ENCODE data around the gene DNAAF6.
"Not testable (repeated sequence)": the region's sequence is repeated elsewhere in the genome, so short reads cannot be mapped to it uniquely, and the experiment has no call there.

Gene DNAAF6

DNA sequence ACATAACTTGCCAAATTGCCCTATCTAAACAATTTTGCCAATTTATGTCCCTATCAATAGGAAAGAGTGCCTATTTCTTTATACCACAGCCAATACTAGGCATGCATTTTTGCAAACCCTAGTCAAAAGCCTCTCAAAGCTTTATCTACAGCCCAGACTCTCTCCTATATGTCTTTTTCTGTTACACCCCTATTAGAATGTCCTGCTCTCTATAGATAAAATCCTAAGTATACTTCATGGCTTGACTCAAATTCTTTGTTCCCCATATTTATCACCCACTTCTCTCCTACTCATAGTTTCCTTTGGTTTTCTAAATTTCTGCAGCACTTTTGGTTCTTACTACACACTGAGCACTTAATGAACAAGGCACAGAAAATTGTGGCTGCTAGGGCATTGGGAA, 38.2 kb upstream of the DNAAF6 start:
- H3F3A ChIP-seq (ENCODE audit: low read depth), result no peaks in the 10 kb centered on the region
- no peak overlapping the region for H3K9ac ChIP-seq (ENCODE audit: low read depth, low read length, poor library complexity, severe bottlenecking)
- H3K4me3 ChIP-seq (ENCODE audit: low read length, poor library complexity, severe bottlenecking), result no peak overlapping the region
- no peaks in the 10 kb centered on the region for H3K9me3 ChIP-seq (ENCODE audit: insufficient read depth, low read depth, low read length)
- H4K20me1 ChIP-seq (ENCODE audit: insufficient read depth, low read length, poor library complexity, severe bottlenecking), result no peaks in the 10 kb centered on the region
- no peaks in the 10 kb centered on the region for H3K9me2 ChIP-seq (replicated peaks; ENCODE audit: low read depth, low read length)
- no peak for TF ChIP-seq EZH2phosphoT487 (IDR thresholded peaks at IDR 0.05; ENCODE audit: borderline replicate concordance)
- no peaks in the 10 kb centered on the region for H3K36me3 ChIP-seq (ENCODE audit: insufficient read depth, low read length)
- no peaks in the 10 kb centered on the region for H3K27me3 ChIP-seq (ENCODE audit: insufficient read depth, low read length, poor library complexity, severe bottlenecking)
- H3K4me2 ChIP-seq (ENCODE audit: low read depth, low read length, poor library complexity, severe bottlenecking), result no peak overlapping the region
- H2AFZ ChIP-seq (ENCODE audit: low read length), result no peak overlapping the region
- H3K4me1 ChIP-seq (ENCODE audit: insufficient read depth, low read length, poor library complexity, severe bottlenecking), result no peaks in the 10 kb centered on the region
- no peaks in the 10 kb centered on the region for H3K79me2 ChIP-seq (ENCODE audit: insufficient read depth, low read length)

DNA sequence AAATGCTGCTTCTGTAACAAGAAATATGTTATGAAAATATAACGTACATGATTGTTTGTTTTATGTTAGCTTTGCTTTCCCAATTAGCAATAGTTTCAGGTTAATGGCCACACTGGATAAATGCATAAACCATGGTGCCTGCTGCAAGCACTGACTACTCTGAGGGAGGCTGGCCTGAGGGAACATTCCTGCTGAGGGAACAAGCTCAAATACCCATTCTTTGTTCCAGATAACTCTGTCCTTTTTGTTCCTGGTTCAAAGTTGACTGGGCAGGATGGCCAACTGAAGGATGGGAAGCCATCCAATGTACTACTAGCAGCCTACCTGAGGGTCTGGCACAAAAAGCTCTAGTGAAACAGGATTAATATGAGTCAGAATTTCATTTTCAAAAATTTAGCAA, 37.7 kb upstream of the DNAAF6 start:
- Histone ChIP-seq H4K20me1 (ENCODE audit: insufficient read depth, low read length, poor library complexity, severe bottlenecking) (no peaks in the 10 kb centered on the region), H3F3A (ENCODE audit: low read depth) (no peaks in the 10 kb centered on the region), H3K9me3 (ENCODE audit: insufficient read depth, low read depth, low read length) (no peaks in the 10 kb centered on the region), H2AFZ (ENCODE audit: low read length) (no peak overlapping the region), H3K36me3 (ENCODE audit: insufficient read depth, low read length) (no peaks in the 10 kb centered on the region), H3K4me3 (ENCODE audit: low read length, poor library complexity, severe bottlenecking) (no peak overlapping the region), H3K4me1 (ENCODE audit: insufficient read depth, low read length, poor library complexity, severe bottlenecking) (no peaks in the 10 kb centered on the region), H3K9ac (ENCODE audit: low read depth, low read length, poor library complexity, severe bottlenecking) (no peak overlapping the region), H3K27me3 (ENCODE audit: insufficient read depth, low read length, poor library complexity, severe bottlenecking) (no peaks in the 10 kb centered on the region), H3K4me2 (ENCODE audit: low read depth, low read length, poor library complexity, severe bottlenecking) (no peak overlapping the region), H3K9me2 (replicated peaks; ENCODE audit: low read depth, low read length) (no peaks in the 10 kb centered on the region), H3K79me2 (ENCODE audit: insufficient read depth, low read length) (no peaks in the 10 kb centered on the region)
- TF ChIP-seq EZH2phosphoT487 (IDR thresholded peaks at IDR 0.05; ENCODE audit: borderline replicate concordance), result no peak
- TF ChIP-seq, protein P1, sequence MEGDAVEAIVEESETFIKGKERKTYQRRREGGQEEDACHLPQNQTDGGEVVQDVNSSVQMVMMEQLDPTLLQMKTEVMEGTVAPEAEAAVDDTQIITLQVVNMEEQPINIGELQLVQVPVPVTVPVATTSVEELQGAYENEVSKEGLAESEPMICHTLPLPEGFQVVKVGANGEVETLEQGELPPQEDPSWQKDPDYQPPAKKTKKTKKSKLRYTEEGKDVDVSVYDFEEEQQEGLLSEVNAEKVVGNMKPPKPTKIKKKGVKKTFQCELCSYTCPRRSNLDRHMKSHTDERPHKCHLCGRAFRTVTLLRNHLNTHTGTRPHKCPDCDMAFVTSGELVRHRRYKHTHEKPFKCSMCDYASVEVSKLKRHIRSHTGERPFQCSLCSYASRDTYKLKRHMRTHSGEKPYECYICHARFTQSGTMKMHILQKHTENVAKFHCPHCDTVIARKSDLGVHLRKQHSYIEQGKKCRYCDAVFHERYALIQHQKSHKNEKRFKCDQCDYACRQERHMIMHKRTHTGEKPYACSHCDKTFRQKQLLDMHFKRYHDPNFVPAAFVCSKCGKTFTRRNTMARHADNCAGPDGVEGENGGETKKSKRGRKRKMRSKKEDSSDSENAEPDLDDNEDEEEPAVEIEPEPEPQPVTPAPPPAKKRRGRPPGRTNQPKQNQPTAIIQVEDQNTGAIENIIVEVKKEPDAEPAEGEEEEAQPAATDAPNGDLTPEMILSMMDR (conservative IDR thresholded peaks at IDR 0.05; ENCODE audit: low read length), result no peak

DNA sequence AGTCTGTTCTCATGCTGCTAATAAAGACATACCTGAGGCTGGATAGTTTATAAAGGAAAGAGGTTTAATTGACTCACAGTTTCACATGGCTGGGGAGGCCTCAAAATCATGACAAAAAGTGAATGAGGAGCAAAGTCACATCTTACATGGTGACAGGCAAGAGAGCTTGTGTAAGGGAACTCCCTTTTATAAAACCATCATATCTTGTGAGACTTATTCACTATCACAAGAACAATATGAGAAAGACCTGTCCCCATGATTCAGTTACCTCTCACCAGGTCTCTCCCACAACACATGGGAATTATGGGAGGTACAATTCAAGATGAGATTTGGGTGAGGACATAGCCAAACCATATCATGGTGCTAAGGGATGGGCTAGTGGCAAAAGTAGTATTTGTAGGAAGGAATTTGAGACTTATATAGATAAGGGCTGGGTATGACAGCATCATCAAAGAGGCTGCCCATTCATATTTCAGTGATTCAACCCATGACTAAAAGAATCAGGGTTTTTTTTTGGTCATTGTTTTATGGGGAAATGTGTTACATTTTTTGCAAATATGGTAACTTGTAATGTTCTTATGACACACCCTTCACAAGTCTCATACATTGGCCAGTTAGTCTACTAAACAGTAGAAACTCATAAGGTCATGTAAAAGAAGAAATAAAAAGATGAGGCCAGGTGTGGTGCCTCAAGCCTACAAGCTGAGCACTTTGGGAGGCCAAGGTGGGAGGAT, 34.9 kb upstream of the DNAAF6 start:
- no peak for TF ChIP-seq EZH2phosphoT487 (IDR thresholded peaks at IDR 0.05; ENCODE audit: borderline replicate concordance)
- TF ChIP-seq, protein P1 (conservative IDR thresholded peaks at IDR 0.05; ENCODE audit: low read length), result no peak
- no peaks in the 10 kb centered on the region for H3K9me3 ChIP-seq (ENCODE audit: insufficient read depth, low read depth, low read length)
- no peaks in the 10 kb centered on the region for H3K27me3 ChIP-seq (ENCODE audit: insufficient read depth, low read length, poor library complexity, severe bottlenecking)
- H3K79me2 ChIP-seq (ENCODE audit: insufficient read depth, low read length), result no peaks in the 10 kb centered on the region
- H3K4me2 ChIP-seq (ENCODE audit: low read depth, low read length, poor library complexity, severe bottlenecking), result no peak overlapping the region
- H3K4me1 ChIP-seq (ENCODE audit: insufficient read depth, low read length, poor library complexity, severe bottlenecking), result no peaks in the 10 kb centered on the region
- H3F3A ChIP-seq (ENCODE audit: low read depth), result no peaks in the 10 kb centered on the region
- no peak overlapping the region for H3K9ac ChIP-seq (ENCODE audit: low read depth, low read length, poor library complexity, severe bottlenecking)
- H3K9me2 ChIP-seq (replicated peaks; ENCODE audit: low read depth, low read length), result no peaks in the 10 kb centered on the region
- no peak overlapping the region for H2AFZ ChIP-seq (ENCODE audit: low read length)
- no peaks in the 10 kb centered on the region for H4K20me1 ChIP-seq (ENCODE audit: insufficient read depth, low read length, poor library complexity, severe bottlenecking)
- no peak overlapping the region for H3K4me3 ChIP-seq (ENCODE audit: low read length, poor library complexity, severe bottlenecking)
- no peaks in the 10 kb centered on the region for H3K36me3 ChIP-seq (ENCODE audit: insufficient read depth, low read length)

DNA sequence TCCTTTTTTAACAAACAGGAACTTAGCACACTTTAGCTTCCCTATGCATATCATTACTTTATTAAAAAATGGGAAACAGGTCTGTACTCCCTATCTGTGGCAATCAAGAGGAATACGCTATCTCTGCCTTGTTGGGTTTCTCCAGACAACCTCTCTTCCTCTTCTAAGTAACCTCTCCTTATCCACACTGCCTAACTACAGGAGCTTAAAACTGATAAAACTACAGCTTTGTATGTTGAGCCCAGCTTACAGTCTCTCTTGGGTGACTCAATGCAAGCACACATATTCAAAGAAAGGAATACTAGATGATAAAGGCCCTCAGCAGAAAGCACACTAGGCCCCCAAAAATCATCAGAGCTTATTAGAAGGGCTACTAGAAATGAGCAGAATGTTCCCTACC, 9.1 kb upstream of the DNAAF6 start:
- Histone ChIP-seq H3K9ac (ENCODE audit: low read depth, low read length, poor library complexity, severe bottlenecking) (no peak overlapping the region), H4K20me1 (ENCODE audit: insufficient read depth, low read length, poor library complexity, severe bottlenecking) (no peaks in the 10 kb centered on the region), H3F3A (ENCODE audit: low read depth) (no peaks in the 10 kb centered on the region), H3K27me3 (ENCODE audit: insufficient read depth, low read length, poor library complexity, severe bottlenecking) (no peaks in the 10 kb centered on the region), H2AFZ (ENCODE audit: low read length) (no peak overlapping the region), H3K4me3 (ENCODE audit: low read length, poor library complexity, severe bottlenecking) (no peak overlapping the region), H3K36me3 (ENCODE audit: insufficient read depth, low read length) (no peaks in the 10 kb centered on the region), H3K4me1 (ENCODE audit: insufficient read depth, low read length, poor library complexity, severe bottlenecking) (no peaks in the 10 kb centered on the region), H3K9me2 (replicated peaks; ENCODE audit: low read depth, low read length) (no peaks in the 10 kb centered on the region), H3K4me2 (ENCODE audit: low read depth, low read length, poor library complexity, severe bottlenecking) (no peak overlapping the region), H3K9me3 (ENCODE audit: insufficient read depth, low read depth, low read length) (no peaks in the 10 kb centered on the region), H3K79me2 (ENCODE audit: insufficient read depth, low read length) (no peaks in the 10 kb centered on the region)
- TF ChIP-seq, protein P1 (conservative IDR thresholded peaks at IDR 0.05; ENCODE audit: low read length), result no peak
- no peak for TF ChIP-seq EZH2phosphoT487 (IDR thresholded peaks at IDR 0.05; ENCODE audit: borderline replicate concordance)

DNA sequence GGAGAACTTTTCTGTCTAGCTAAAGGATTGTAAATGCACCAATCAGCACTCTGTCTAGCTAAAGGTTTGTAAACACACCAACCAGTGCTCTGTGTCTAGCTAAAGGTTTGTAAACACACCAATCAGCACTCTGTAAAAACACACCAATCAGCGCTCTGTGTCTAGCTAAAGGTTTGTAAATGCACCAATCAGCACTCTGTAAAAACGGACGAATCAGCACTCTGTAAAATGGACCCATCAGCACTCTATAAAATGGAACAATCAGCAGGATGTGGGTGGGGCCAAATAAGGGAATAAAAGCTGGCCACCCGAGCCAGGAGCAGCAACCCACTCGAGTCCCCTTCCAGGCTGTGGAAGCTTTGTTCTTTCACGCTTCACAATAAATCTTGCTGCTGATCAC, 8.3 kb upstream of the DNAAF6 start:
- not testable (repeated sequence) for H3K9ac ChIP-seq (ENCODE audit: low read depth, low read length, poor library complexity, severe bottlenecking); H3K27me3 ChIP-seq (ENCODE audit: insufficient read depth, low read length, poor library complexity, severe bottlenecking); H3K4me1 ChIP-seq (ENCODE audit: insufficient read depth, low read length, poor library complexity, severe bottlenecking); H3K4me3 ChIP-seq (ENCODE audit: low read length, poor library complexity, severe bottlenecking); H3K79me2 ChIP-seq (ENCODE audit: insufficient read depth, low read length); H3K9me3 ChIP-seq (ENCODE audit: insufficient read depth, low read depth, low read length); H3K36me3 ChIP-seq (ENCODE audit: insufficient read depth, low read length); H3K4me2 ChIP-seq (ENCODE audit: low read depth, low read length, poor library complexity, severe bottlenecking); H3K9me2 ChIP-seq (replicated peaks; ENCODE audit: low read depth, low read length); H3F3A ChIP-seq (ENCODE audit: low read depth); H2AFZ ChIP-seq (ENCODE audit: low read length); H4K20me1 ChIP-seq (ENCODE audit: insufficient read depth, low read length, poor library complexity, severe bottlenecking)

Measured in Loucy (cell line).